Left hindlimb (tissue), 1 donor: ENCODE data around the gene FAXDC2.
"Not testable (repeated sequence)": the region's sequence is repeated elsewhere in the genome, so short reads cannot be mapped to it uniquely, and the experiment has no call there.

Experiments used
- DNase-seq: peaks from one replicate; pipeline ENCODE4 v3.0.0-alpha.2; 2018

The FAXDC2 gene

DNA sequence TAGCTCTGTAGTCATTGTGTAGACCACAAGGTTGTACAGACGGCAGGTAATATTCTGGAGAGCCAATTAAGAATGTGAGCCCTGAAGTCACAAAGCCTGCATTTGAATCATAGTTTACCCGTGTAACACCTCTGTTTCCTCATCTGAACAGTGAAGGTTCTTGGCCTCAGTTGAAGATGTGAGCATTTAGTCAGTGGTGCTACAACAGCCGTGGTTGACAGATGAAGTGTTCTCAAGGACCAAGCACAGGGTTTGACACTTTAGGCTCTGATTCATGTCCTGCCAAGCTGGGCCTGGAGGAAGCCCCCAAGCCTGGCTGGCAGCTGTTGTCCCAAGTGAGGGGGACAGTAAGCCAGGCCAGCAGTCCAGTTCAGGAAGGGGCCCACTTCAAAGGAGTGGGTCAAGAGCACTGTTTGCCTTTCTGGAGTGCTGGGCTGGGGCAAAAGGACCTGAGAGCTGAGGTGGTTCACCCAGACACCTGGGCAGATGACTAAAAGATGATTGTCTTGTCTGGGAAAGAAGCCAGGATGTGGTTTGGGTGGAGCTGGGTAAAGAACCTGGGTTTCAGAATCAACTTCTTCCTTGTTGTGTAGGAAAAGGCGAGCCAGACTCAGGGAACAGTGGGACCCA lies 20.7 kb downstream of the FAXDC2 start:
- no peak for DNase-seq

DNA sequence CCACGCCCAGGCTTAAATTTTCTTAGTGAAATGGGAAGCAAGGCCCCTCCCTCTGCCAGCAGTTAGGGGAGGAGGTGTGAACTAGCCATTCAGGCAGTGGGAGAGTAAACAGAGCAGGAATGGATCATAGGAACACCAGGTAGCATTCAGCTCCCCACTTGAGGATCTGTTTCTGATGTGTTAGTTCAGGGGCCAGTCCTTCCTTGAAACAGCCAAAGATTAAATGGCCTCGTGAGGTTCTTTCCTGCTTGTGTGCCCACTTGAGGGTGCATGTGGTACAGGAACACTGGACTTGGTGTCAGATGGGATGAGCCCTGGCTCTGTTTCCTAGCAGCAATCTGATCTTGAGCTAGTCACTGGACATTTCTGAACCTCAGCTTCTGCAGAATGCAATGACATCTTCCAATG lies 21.2 kb downstream of the FAXDC2 start:
- no peak for DNase-seq

DNA sequence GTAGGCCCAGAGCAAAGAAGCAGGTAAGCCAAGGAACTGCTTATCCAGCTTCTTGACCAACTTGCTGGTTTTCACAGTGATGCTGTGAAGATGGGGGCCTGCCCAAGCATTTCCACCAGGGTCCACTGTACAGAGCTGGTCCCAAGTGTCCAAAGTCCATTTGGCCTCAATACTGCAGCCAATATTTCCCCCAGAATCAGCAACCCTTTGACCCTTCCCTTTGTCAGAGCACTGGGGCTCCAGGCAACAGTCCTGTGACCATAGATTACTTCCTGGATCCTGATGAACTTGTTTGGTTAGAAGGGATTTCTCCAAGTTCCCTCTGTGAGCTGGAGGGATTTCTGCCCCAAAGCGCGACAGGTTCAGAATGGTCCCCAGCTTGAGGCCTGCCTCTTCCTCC lies 26.3 kb downstream of the FAXDC2 start:
- no peak for DNase-seq

DNA sequence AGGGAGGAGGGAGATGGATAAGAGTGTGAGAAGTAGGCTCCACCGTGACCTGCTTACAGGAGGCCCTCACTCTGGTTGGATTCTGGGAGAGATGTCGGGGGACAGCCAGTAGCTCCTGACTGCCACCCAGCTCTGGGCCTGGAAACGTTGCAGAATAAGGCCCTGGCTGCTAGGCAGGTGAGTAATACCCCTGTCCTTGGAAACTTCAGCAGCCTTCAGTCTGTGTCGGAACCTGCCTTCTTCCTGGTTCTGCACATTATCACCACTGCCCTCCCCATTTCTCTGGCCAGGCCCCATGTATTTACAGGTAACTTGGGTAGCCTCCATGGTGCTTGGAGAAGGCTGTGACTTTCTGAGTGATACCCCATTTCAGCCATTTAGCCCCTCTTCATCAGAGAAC lies 26.8 kb downstream of the FAXDC2 start:
- no peak for DNase-seq

DNA sequence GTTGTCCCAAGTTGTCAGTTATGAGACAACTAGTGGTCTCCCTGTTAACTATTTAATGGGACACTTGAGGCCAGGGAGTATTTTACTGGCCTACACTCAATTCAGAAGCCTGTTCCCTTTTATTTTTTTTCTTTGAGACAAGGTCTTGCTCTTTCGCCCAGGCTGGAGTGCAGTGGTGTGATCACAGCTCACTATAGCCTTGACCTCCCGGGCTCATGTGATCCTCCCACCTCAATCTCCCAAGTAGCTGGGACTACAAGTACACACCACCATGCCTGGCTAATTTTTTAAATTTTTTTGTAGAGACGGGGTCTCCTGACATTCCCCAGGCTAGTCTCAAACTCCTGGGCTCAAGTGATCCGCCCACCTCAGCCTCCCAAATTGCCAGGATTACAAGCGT lies 27.5 kb downstream of the FAXDC2 start:
- DNase-seq: not testable (repeated sequence)

DNA sequence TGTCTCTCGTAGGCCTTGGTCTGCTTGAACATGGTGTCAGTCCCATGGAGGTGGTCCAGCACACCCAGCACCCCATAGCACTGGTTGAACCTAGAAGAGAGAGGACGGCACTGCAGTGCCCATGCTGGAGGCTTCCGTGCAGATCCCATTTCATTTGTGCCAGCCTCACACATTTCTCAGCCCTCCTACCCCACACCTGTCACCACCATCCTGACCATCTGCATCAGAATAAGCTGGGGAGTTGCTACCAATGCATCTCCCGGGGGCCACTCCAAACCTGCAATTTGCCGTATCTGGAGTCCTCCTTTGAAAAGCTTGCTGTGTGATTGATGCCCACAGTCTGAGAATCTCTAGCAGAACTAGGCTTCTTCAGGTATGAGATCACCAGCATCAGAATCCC lies 30.0 kb downstream of the FAXDC2 start:
- DNase-seq: no peak

DNA sequence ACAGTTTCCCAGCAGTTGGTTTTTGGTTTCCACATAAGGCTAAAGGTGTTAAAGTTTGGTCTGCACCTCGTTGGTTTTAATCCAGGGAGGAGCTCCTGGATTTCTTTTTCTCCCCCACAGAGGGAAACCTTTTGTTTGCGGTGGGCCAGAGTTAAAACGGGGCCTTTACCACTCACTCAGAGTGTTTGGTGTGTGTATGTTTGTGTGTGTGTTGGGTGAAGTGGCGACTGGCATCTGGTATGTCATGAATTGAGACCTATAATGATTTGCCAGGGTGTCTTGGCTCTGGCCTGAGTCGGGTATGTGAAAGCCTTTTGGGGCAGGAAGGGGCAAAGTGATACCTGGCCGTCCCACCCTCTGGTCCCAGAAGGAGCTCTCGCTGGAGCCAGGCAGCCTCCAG lies 30.9 kb downstream of the FAXDC2 start:
- DNase-seq: no peak

DNA sequence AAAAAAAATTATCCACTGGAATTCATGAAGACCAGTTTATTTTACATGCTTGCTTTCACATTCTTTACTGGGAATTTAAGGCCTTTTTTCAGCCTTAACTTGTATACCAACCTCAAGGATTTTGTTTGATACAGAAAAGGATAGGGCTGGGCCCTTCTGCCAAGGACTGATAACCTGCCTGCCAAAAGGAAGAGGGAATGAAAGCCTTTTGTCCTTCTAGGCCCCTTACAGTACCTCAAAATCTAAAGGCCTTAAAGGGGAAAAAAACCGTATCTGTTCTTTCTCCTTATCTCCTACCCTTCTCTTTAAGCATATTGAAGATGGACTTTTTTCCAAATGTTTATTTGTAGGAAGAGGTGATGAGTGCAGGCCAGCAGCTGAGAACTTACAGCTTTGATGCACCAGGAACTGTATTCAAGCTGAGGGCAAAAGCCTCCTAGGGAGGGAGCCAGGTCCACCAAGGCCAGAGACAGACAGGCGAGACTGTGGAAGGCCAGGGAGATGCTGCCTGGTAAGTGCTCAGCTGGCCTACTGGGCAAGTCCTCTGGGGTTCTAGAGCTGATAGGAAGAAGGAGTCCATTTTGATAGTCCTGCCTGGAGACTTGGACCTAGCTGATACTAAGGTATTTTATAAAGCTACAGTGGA lies 31.8 kb downstream of the FAXDC2 start:
- DNase-seq: no peak

DNA sequence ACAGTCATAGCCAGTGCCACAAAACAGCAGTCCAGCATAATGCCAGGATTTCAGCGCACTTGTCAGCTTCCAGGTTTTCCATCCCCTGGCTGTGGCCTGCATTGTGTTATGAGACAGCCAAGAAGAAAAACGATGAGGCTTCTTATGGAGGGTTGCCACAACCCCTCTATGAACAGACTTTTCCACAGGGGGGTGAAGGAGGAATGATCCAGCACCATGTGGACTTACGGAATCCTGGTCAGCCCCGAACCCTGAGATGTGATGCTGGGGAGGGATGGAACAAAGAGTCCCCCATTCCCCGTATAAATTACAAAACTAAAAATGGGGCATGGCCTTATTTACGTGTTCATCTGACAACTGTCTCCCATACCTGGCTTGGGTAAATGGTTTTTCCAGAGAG lies 32.6 kb downstream of the FAXDC2 start:
- no peak for DNase-seq

DNA sequence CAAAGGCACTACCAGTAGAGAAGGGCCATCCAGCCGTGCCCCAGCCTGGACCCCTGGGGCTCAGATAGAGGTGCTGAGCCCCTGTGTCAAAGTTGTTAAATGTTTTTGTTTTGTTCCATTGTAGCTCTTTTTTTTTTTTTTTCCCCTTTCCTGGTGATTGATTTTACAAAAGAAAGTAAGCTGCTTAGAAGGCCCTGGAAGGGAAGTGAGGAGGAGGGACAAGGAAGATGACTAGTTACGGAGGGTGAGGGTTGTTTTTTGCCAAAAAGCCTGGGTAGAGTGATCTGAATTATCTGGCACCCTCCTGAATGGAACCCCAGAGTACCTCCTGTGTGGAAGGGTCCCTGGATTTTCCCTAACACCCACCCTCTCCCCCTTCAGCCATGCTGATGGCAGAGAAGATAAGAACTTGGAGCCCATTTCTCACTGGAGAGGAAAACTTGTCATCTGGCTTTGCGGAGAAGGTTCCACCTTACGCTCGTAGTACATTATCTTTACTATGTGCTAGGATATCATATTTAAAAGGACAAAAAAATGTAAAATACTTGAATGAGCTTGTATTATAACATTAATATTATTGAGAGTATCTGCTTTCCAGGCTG lies 33.4 kb downstream of the FAXDC2 start:
- no peak for DNase-seq

DNA sequence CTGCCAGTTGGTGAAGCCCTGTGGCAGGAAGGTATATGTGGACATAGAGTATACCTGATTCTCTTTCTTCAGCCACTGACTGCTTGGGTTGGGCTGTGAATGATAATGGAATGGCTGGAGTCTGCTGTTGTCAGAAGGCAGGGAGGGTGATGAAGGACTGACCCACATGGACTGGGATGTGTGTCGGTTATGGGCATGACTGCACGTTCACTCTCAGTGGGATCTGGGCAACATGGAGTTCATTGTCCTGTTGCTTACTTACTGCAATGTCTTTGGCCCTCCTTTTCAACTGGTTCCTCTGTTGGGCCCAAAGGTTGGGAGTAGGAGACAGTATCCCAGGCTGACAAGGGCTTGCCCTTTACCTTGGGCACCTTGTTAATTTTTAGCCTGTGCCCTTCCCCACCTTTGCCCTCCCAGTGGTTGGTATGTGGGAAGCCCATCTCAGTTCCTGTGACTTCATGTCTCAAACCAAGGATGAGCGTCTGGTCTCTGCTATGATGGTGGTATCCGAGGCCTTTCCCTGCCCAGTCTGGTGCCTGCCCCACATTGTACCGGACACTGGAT lies 34.6 kb downstream of the FAXDC2 start:
- no peak for DNase-seq

DNA sequence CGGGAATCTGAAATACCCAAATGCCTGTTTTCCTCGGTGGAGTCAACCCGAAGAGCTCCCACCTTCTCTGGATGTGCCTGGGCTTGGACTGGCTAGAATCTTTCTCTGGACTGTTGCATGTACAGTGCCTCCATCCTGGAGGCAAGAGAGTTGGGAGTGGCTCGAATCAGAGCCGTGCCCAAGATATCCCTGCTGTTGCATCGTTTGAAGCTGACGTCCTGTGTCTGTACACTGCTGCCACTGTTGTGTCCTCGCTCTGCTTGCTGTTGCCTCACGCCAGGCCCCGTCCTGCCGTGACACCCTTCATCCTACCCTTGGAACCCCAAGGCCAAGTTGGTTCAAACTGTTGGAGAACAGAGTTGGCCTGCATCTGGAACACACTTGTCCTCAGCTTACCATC lies 35.4 kb downstream of the FAXDC2 start:
- DNase-seq: no peak

DNA sequence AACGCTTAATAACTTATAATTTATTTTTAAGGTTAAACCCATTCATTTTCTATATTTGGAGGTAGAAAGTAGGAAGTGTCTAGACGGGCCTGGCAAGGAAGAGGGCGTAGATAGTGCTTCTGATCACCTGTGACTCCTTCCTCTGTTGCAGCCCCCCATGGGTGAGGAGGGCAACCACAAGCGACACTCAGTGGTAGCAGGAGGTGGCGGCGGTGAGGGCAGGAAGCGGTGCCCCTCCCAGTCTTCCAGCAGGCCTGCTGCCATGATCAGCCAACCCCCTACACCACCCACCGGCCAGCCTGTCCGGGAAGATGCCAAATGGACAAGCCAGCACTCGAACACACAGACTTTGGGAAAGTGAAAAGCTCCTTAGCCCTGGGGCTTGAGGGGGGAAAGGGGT lies 36.7 kb downstream of the FAXDC2 start:
- no peak for DNase-seq

DNA sequence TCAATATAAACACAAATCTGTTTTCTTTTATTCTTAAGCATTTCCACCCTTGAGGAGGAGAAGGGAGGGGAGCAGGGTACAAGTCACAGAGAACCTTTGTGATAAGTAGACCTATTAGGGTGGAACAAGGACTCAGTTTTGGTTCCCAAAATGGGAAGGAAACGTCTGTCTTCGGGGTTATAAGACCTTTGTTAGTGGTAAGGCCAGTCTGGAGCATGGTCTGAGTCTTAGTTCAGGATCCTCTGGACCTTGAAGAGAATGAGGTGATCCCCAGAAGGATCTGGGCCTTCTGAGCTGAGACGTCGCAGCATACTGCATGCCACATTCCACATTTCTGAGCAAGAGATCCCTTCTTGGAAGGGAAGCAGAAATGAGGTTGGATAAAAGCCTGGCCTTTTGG lies 37.2 kb downstream of the FAXDC2 start:
- DNase-seq: no peak

DNA sequence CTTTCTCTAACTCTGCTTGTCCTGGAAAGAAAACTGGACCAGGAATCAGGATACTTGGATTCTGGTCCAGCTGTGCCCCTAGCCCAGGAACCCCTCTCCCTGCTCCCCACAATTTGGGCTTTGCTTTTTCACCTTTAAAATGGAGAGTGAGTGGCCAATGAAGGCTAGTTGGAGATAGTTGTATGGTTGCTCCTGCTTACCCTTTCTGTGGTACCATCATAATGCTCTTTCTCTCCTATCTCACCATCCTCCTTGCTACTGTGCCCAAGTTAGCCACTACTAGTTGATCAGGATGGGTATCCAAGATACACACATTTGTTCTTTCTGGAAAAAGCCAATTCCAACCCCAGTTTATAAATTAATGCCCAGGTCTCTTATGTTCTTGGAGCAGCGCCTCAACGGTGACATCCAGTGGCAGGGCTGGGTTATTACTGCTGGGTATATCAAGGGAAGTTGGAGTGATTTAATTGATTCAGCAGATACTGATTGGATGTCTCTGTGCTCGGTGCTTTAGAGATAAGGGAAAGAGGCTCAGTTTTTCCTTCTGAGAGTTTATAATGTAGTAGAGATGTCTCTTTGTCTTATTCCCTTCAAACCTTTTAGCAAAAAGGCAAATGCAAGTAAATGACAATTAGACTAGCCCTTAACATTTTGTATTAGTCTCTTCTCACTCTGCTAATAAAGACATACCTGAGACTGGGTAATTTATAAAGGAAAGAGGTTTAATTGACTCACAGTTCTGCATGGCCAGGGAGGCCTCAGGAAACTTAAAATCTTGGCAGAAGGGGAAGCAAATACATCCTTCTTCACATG lies 38.5 kb downstream of the FAXDC2 start:
- DNase-seq: no peak

DNA sequence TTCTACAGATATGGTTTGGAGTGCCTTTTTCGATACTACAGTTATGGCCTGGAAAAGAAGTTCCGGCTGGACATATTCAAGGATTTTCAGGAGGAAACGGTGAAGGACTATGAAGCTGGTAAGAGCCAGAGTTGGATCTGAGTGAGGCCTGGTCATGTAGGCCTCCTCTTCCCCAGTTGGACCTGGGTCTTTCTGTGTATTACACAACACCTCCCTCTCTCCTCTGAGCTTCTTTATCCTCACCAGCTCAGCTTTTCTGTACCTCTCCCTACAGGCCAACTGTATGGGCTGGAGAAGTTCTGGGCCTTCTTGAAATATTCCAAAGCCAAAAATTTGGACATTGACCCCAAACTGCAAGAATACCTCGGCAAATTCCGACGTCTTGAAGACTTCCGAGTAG lies 39.2 kb downstream of the FAXDC2 start:
- no peak for DNase-seq

DNA sequence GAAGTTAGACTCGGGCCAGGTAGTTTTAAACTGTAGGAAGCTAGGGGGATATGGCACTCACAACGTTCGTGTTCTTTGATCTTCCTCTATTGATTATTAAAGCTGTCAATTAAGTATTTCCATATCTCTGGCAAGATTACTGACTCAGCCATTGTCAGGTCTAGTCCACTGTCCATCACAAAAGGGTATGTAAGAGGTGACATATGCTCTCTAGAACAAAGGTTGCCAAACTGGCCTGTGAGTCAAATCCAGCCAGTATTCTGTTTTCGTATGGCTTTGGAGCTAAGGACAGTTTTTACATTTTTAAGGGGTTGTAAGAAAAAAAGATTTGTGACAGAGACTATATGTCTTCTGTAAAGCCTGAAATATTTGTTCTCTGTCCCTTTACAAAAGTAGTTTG lies 44.2 kb downstream of the FAXDC2 start:
- no peak for DNase-seq

DNA sequence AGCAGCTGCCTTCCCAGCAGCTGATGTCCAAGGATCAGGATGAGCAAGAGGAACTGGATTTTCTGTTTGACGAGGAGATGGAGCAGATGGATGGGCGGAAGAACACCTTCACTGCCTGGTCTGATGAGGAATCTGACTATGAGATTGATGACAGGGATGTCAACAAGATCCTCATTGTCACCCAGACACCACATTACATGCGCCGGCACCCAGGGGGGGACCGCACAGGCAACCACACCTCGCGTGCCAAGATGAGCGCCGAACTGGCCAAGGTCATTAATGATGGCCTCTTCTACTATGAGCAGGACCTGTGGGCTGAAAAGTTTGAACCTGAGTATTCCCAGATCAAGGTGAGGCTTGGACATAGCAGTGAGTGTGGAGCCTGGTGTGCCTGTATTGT lies 48.4 kb downstream of the FAXDC2 start:
- no peak for DNase-seq

DNA sequence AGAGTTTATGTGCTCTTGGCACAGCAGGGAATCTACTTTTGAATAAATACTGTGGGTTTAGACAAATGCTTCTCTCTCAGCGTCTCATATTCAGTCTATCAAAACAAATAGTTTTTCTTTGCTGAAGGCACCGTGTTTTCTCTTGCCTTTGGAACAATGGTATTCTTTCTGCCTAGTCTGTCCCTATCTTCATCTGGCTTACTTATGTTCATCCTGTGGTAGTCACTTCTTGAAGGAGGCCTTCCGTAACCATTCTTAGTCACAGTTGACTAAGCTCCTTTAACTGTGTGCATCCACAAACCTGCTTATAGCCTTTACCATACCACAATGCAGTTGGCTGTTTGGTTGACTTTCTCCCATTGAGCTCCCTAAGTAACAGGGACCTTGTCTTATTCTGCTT lies 49.3 kb downstream of the FAXDC2 start:
- no peak for DNase-seq

DNA sequence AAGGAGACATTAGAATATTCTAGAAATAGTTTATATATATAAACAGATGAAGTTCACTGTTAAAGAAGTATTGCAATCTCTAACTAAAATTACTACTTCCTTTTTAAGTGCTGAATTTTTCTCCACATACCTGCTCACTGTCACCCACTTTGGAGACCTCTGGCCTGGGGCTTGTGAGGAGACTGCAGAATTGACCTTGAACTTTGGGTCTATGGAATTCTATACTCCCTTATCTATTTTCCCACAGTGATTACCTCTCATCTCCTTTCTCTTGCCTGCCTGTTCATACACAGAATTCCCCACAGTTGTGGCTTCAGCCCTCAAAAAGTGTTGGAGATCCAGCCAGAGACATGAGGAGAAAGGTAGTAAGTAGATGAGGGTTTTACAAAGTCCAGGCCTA lies 49.8 kb downstream of the FAXDC2 start:
- no peak for DNase-seq

DNA sequence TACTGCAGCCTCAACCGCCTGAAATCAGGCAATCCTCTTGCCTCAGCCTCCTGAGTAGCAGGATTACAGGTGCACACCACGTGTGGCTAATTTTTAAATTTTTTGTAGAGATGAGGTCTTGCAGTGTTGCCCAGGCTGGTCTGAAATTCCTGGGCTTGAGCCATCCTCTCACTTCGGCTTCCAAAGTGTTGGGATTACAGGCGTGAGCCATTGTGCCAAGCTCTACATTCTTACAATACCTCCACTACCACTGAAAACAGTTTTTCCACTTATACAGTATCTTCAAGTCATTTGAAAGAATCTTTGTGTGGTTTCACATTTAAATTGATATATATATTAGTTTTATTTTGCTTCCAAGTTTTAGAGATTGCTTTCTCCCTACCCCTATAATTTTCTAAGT lies 52.6 kb downstream of the FAXDC2 start:
- DNase-seq: no peak

DNA sequence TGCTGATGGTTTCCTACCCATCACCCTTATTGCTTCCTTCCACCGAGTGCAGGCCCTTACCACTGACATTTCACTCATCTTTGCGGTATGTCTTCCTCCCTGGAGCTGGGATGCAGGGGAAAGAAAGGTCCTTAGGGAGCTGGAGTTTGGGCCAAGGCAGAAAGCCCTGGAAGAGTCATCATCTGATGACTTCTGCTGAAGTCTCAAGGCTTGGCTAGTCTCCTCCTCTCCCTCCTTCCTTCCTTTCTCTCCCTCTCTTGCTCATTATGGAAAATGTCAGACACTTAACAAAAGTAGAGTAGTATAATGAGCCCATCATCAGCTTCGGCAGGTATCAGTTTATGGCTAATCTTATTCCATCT lies 55.2 kb downstream of the FAXDC2 start:
- DNase-seq: no peak

DNA sequence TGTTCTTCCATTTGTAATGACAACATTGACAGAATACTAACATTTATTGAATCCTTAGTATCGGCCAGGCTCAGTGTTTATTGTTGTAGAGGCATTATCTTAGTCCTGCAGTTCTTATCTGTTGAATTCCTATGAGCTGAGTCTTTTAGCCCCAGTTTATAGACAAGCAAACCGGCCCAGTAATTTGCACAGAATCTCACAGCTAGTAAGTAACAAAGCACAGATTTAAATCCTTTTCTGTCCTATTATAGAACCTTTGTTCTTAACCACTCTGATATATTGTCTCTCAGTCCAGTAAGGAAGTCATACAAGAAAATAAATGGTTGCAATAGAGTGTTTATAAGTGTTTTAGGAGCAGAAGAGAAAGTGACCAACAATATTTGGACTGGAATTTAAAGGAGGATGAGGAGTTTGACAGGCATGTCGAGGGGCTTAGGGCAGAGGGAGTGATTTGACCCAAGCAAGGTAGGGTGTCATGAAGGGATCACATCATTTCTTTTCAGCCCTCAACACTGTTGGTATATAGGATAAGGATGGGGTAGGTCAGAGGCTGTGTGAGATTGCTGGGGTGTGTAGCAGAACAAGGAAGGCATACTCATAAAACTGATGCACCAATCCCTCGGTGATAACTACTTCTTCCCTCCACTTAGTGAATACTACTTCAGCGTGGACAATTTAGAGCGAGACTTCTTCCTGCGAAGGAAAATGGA lies 55.7 kb downstream of the FAXDC2 start:
- no peak for DNase-seq
